T-cell (primary cell): ENCODE measurements around the gene RETN. TPM values are rescaled to one million over a fixed set of nuclear protein-coding genes. Genes with fewer than 3 reads are reported as not detected.
A peak's percentile ranks its signal among the peaks of the same experiment; 100 is the strongest.
"Not testable (repeated sequence)": the region's sequence is repeated elsewhere in the genome, so short reads cannot be mapped to it uniquely, and the experiment has no call there.

ENCODE experiments used
- ATAC-seq, 4 experiments: fragments of 200-7000 bp in 3 of 4; fragments of 150-1000 bp in 1 of 4; cut with Tn5 transposase; replicated peaks in 1 of 4; 1 replicate in 3 of 4; 2 replicates in 1 of 4; pipeline ENCODE4 v1.10.0; 2021; ENCODE audit warnings: moderate library complexity in 3 of 4, mild to moderate bottlenecking in 2 of 4, moderate number of reproducible peaks in 1 of 4
- CTCF ChIA-PET, 2 donors: fragments of 300-600 bp; sonication (Branson Sonifier 250); formaldehyde crosslinking; loops; one replicate each; lab custom pipeline; 2022; ENCODE audit warnings: antibody characterized with exemption in 2 of 2; lab: Charles Lee
- POLR2A ChIA-PET, 2 donors: fragments of 300-600 bp; sonication (Branson Sonifier 250); formaldehyde crosslinking; loops; one replicate each; lab custom pipeline; 2022; ENCODE audit warnings: antibody characterized with exemption in 2 of 2; lab: Charles Lee
- DNase-seq, 35 experiments: peaks; one replicate each; pipeline versions ENCODE4 v3.0.0 to v3.0.0-alpha.2; 2013 to 2023
- H3K27ac ChIP-seq: one replicate; pipeline ENCODE4 v1.5.1; 2013; ENCODE audit warnings: low read length
- H3K27me3 ChIP-seq, 2 experiments: replicated peaks in 1 of 2; 1 replicate in 1 of 2; 2 replicates in 1 of 2; pipeline versions ENCODE4 v1.6.1 to v1.7.0; 2013; ENCODE audit warnings: low read length in 1 of 2, mixed read lengths in 1 of 2; ENCODE audit not compliant: control insufficient read depth in 2 of 2, insufficient read depth in 2 of 2; ENCODE audit errors: extremely low read depth in 1 of 2
- H3K36me3 ChIP-seq, 2 donors: 1 replicate in 1 of 2; 2 replicates in 1 of 2; pipeline versions ENCODE4 v1.6.1 to v1.7.0; 2013; ENCODE audit warnings: low read length in 1 of 2; ENCODE audit not compliant: control insufficient read depth in 2 of 2, insufficient read depth in 1 of 2; ENCODE audit errors: extremely low read depth in 1 of 2
- H3K4me1 ChIP-seq, 2 experiments: 1 replicate in 1 of 2; 2 replicates in 1 of 2; pipeline versions ENCODE4 v1.6.1 to v1.7.0; 2013; ENCODE audit warnings: low read length in 2 of 2, mixed read lengths in 1 of 2; ENCODE audit not compliant: insufficient read depth in 2 of 2, control insufficient read depth in 1 of 2; ENCODE audit errors: extremely low read depth in 1 of 2
- H3K4me3 ChIP-seq, 2 donors: 1 replicate in 1 of 2; 2 replicates in 1 of 2; pipeline versions ENCODE4 v1.5.1 to v1.7.0; 2013; ENCODE audit warnings: mild to moderate bottlenecking in 2 of 2, low read length in 1 of 2, moderate library complexity in 1 of 2; ENCODE audit not compliant: control insufficient read depth in 1 of 2; ENCODE audit errors: extremely low read depth in 1 of 2
- H3K9me3 ChIP-seq: 2 replicates; pipeline ENCODE4 v1.7.0; 2013
- H3K27ac Mint-ChIP-seq, 2 donors: one replicate each; pipeline ENCODE4 v1.8.0; 2020 to 2021; ENCODE audit warnings: mild to moderate bottlenecking in 2 of 2, mixed read lengths in 2 of 2
- H3K27me3 Mint-ChIP-seq, 2 donors: one replicate each; pipeline ENCODE4 v1.8.0; 2021 to 2022; ENCODE audit warnings: mixed read lengths in 2 of 2
- H3K36me3 Mint-ChIP-seq: one replicate; pipeline ENCODE4 v1.8.0; 2021; ENCODE audit warnings: mixed read lengths
- H3K4me1 Mint-ChIP-seq, 3 donors: one replicate each; pipeline ENCODE4 v1.8.0; 2020 to 2022; ENCODE audit warnings: mixed read lengths in 3 of 3, mild to moderate bottlenecking in 1 of 3
- H3K4me3 Mint-ChIP-seq, 3 donors: one replicate each; pipeline ENCODE4 v1.8.0; 2020 to 2022; ENCODE audit warnings: mild to moderate bottlenecking in 3 of 3, mixed read lengths in 3 of 3, moderate library complexity in 3 of 3
- H3K9me3 Mint-ChIP-seq, 3 donors: one replicate each; pipeline ENCODE4 v1.8.0; 2020 to 2022; ENCODE audit warnings: mixed read lengths in 3 of 3
- WGBS: methylation state at CpG from one replicate; pipeline ENCODE4 v1.1.5; 2013; ENCODE audit warnings: missing lambda C conversion rate; ENCODE audit not compliant: insufficient coverage; 5-methylcytosine and 5-hydroxymethylcytosine counted together
- total RNA-seq, 35 experiments: library from RNA in 6 of 35; stranded (reverse) in 6 of 35; fragments of 120-200 nt in 1 of 35; gene quantifications; one replicate each; pipeline versions ENCODE4 v1.2.1 to v1.2.4 and lab custom pipeline; 2013 to 2026

RETN gene
- total RNA-seq, 5 donors from 2014 or later (not counting 1 experiment from before 2014, with no cell fraction given) = 1.6 TPM; not detected in 4

DNA sequence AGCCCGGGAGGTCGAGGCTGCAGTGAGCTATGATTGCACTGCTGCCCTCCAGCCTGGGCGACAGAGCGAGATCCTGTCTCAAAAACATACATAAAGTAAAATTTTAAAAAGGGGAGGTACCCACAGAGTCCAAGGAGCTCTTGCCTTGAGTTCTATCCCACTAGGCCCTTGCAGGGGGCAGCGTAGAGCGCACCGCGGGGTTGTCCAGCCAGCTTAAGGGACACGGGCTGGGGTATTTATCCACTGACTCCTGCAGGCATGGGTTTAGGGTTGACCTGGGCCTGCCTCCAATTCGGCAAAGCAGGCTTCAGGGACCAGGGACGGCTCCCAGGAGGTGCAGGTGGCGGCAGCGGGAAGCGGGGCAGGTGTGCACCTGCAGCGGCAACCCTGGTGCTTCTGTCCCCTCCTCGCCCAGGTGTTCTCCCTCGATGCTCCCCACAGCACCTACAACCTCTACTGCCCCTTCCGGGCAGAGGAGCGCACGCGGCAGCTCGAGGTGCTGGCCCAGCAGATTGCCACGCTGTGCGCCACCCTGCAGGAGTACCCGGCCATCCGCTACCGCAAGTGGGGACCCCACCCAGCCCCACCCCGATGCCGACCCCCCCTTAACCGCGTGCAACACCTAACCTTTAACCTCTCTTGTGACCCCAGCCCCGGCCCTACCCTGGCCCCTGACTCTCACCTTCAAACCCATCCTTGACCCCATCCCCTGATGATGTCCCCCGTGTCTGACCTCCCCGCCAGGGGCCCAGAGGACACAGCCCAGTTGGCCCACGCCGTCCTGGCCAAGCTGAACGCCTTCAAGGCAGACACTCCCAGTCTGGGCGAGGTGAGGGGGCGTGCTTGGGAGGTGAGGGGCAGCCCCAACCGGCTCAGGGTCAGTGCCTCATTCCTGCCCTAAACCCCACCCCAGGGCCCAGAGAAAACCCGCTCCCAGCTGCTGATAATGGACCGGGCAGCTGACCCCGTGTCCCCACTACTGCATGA lies 27.3 kb upstream of the RETN start:
- H3K27ac ChIP-seq = no peak overlapping the region
- no peaks in the 10 kb centered on the region for H3K27me3 Mint-ChIP-seq
- peaks cover 9 to 34% of the 10 kb centered on the region in 2 donors for H3K36me3 ChIP-seq
- peaks cover 25 to 30% (median 26%) of the 10 kb centered on the region in 3 donors for H3K4me1 Mint-ChIP-seq
- H3K9me3 Mint-ChIP-seq = no peaks in the 10 kb centered on the region
- ChIA-PET CTCF (no interaction called here), POLR2A (interaction anchor here in 1 of 2 donors (0.5 kb wide), 1 partner anchor 218 kb away, joined by 4 read pairs; no protein-coding TSS in a partner anchor)
- H3K4me3 Mint-ChIP-seq = no peak overlapping the region
- no peaks in the 10 kb centered on the region for H3K9me3 ChIP-seq
- H3K27me3 ChIP-seq = peaks cover 0 to 2% of the 10 kb centered on the region in 2 experiments
- peaks cover 17% of the 10 kb centered on the region for H3K36me3 Mint-ChIP-seq
- DNase-seq (no peak), ATAC-seq (no peak)
- peaks cover 0 to 31% of the 10 kb centered on the region in 2 experiments for H3K4me1 ChIP-seq
- 95% methylated on average over 19 of the region's 43 CpGs for WGBS
- H3K27ac Mint-ChIP-seq = no peak overlapping the region
- no peak overlapping the region for H3K4me3 ChIP-seq

DNA sequence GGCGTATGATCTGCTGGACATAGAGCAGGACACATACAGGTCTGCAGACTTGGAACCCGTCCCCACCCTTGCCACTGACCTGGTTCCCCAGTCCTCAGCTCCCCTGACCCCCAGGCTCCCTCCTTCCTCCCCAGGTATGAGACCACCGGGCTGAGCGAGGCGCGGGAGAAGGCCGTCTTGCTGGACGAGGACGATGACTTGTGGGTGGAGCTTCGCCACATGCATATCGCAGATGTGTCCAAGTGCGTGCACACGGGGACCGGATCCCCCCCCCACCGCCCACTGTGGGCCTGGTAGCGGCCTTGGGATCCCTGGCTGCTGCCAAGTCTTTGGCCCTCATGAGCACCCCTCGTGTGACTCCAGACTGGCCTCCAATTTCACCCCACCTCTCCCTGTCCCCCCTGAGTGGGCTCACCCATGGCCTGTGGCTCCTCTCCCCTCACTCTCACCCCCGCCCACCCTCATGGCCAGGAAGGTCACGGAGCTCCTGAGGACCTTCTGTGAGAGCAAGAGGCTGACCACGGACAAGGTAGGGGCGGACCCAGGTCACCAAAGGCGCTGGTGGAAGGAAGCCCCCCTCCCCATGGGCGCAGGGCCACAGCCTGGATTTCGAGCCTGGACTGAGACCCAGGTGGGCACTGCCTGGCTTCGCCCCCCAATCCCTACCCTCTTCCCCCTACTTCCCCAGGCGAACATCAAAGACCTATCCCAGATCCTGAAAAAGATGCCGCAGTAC lies 26.4 kb upstream of the RETN start:
- Histone ChIP-seq H3K4me1 (peaks cover 0 to 26% of the 10 kb centered on the region in 2 experiments), H3K9me3 (no peaks in the 10 kb centered on the region), H3K4me3 (no peak overlapping the region), H3K36me3 (peaks cover 13 to 37% of the 10 kb centered on the region in 2 donors), H3K27ac (no peak overlapping the region), H3K27me3 (peaks cover 0 to 2% of the 10 kb centered on the region in 2 experiments)
- Mint-ChIP-seq H3K4me3 (no peak overlapping the region), H3K9me3 (no peaks in the 10 kb centered on the region), H3K27me3 (no peaks in the 10 kb centered on the region), H3K4me1 (peaks cover 22 to 27% (median 23%) of the 10 kb centered on the region in 3 donors), H3K27ac (no peak overlapping the region), H3K36me3 (peaks cover 17% of the 10 kb centered on the region)
- ATAC-seq (no peak), DNase-seq (no peak)
- ChIA-PET POLR2A (no interaction called here), CTCF (no interaction called here)
- WGBS = 94% methylated on average over 23 of the region's 27 CpGs

DNA sequence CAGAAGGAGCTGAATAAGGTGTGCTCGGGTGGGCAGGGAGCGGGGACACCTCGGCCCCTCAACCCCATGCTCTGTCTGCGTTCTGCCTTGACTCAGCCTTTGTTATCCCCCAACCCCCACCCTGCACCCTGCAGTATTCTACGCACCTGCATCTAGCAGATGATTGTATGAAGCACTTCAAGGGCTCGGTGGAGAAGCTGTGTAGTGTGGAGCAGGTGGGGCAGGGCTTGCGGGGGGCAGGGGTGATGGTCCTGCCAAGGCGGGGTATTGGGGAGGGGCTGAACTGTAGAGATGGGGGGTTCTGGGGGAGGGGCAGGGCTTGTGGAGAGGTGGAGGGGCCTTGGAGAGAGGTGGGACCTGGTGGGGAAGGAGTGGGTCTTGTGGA lies 25.8 kb upstream of the RETN start:
- H3K4me1 Mint-ChIP-seq = peaks cover 19 to 22% (median 21%) of the 10 kb centered on the region in 3 donors
- 83% methylated on average over 2 of the region's 8 CpGs for WGBS
- DNase-seq (no peak), ATAC-seq (no peak)
- no peak overlapping the region for H3K27ac Mint-ChIP-seq
- H3K36me3 Mint-ChIP-seq = peaks cover 17% of the 10 kb centered on the region
- no peaks in the 10 kb centered on the region for H3K9me3 Mint-ChIP-seq
- ChIA-PET POLR2A (no interaction called here), CTCF (no interaction called here)
- H3K4me3 ChIP-seq = no peak overlapping the region
- peaks cover 0 to 20% of the 10 kb centered on the region in 2 experiments for H3K4me1 ChIP-seq
- H3K36me3 ChIP-seq = peaks cover 14 to 39% of the 10 kb centered on the region in 2 donors
- H3K4me3 Mint-ChIP-seq = no peak overlapping the region
- H3K27me3 ChIP-seq = peaks cover 0 to 2% of the 10 kb centered on the region in 2 experiments
- no peaks in the 10 kb centered on the region for H3K27me3 Mint-ChIP-seq
- H3K9me3 ChIP-seq = no peaks in the 10 kb centered on the region
- H3K27ac ChIP-seq = no peak overlapping the region

DNA sequence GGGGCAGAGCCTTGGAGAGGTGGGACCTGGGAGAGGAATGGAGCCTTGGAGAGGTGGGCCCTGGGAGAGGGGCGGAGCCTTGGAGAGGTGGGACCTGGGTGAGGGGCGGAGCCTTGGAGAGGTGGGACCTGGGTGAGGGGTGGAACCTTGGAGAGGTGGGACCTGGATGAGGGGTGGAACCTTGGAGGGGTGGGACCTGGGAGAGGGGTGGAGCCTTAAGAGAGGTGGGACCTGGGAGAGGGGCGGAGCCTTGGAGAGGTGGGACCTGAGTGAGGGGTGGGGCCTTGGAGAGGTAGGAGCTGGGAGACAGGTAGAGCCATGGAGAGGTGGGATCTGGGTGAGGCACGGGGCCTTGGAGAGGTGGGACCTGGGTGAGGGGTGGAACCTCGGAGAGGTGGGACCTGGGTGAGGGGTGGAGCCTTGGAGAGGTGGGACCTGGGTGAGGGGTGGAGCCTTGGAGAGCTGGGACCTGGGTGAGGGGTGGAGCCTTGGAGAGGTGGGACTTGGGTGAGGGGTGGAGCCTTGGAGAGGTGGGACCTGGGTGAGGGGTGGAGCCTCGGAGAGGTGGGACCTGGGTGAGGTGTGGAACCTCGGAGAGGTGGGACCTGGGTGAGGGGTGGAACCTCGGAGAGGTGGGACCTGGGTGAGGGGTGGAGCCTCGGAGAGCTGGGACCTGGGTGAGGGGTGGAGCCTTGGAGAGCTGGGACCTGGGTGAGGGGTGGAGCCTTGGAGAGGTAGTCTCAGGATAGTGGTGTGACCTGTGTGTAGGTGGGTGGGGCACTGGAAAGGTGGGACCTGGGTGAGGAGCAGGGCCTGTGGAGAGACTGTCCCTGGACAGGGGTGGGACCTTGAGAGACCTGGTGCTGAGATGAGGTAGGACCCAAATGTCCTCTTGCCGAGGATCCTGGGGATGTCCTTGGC lies 25.0 kb upstream of the RETN start:
- peaks cover 14 to 39% of the 10 kb centered on the region in 2 donors for H3K36me3 ChIP-seq
- DNase-seq = peak in 3 of 35 experiments; percentile 0 to 45 (median 20)
- peaks cover 16% of the 10 kb centered on the region for H3K36me3 Mint-ChIP-seq
- 87% methylated on average over 9 of the region's 10 CpGs for WGBS
- H3K27me3 ChIP-seq, POLR2A ChIA-PET, H3K27ac ChIP-seq, H3K27ac Mint-ChIP-seq, H3K4me3 Mint-ChIP-seq, H3K27me3 Mint-ChIP-seq, H3K9me3 Mint-ChIP-seq, H3K4me3 ChIP-seq, H3K9me3 ChIP-seq: not testable (repeated sequence)
- H3K4me1 Mint-ChIP-seq = peaks cover 14 to 16% (median 15%) of the 10 kb centered on the region in 3 donors
- CTCF ChIA-PET = interaction anchor here in 1 of 2 donors (0.6 kb wide), 1 partner anchor 1436 kb away, joined by 6 read pairs; no protein-coding TSS in a partner anchor
- peaks cover 0 to 13% of the 10 kb centered on the region in 2 experiments for H3K4me1 ChIP-seq
- ATAC-seq = peak in 1 of 4 experiments; percentile 17

DNA sequence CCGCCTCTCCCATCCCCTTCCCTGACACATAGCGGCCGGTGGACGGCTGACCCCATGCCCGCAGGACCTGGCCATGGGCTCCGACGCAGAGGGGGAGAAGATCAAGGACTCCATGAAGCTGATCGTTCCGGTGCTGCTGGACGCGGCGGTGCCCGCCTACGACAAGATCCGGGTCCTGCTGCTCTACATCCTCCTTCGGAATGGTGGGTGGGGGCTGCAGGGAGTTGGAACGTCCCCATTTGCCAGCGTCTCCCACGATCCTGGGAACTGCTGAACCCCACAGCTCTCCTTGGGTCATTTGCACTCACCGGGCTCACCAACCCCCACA lies 24.3 kb upstream of the RETN start:
- H3K27ac ChIP-seq = no peak overlapping the region
- WGBS = 98% methylated on average over 12 of the region's 20 CpGs
- peaks cover 8 to 10% (median 9%) of the 10 kb centered on the region in 3 donors for H3K4me1 Mint-ChIP-seq
- H3K27me3 ChIP-seq = peaks cover 0 to 2% of the 10 kb centered on the region in 2 experiments
- peaks cover 14 to 38% of the 10 kb centered on the region in 2 donors for H3K36me3 ChIP-seq
- ChIA-PET POLR2A (no interaction called here), CTCF (interaction anchor here in 1 of 2 donors (0.6 kb wide), 1 partner anchor 1437 kb away, joined by 6 read pairs; no protein-coding TSS in a partner anchor)
- DNase-seq = no peak
- no peaks in the 10 kb centered on the region for H3K9me3 ChIP-seq
- H3K27me3 Mint-ChIP-seq = no peaks in the 10 kb centered on the region
- H3K27ac Mint-ChIP-seq = no peak overlapping the region
- H3K4me3 Mint-ChIP-seq = no peak overlapping the region
- peaks cover 14% of the 10 kb centered on the region for H3K36me3 Mint-ChIP-seq
- H3K9me3 Mint-ChIP-seq = no peaks in the 10 kb centered on the region
- no peak for ATAC-seq
- peaks cover 0 to 7% of the 10 kb centered on the region in 2 experiments for H3K4me1 ChIP-seq
- H3K4me3 ChIP-seq = no peak overlapping the region
